ENCODE measurements around the gene DHRSX. TPM values are rescaled to one million over a fixed set of nuclear protein-coding genes. Genes with fewer than 3 reads are reported as not detected.

The DHRSX gene
- total and polyA plus RNA-seq, 2 donors (not counting 1 experiment from before 2014, with no cell fraction given), result 18.8 to 39.0 TPM

GRCh38 chrX:2373615-2374014, 127.2 kb downstream of the DHRSX start:
- H3K4me1 Mint-ChIP-seq, result peaks cover 3% of the 10 kb centered on the region
- no peaks in the 10 kb centered on the region for H3K27me3 ChIP-seq (replicated peaks in 1 of 4; ENCODE audit: control extremely low read depth in 1 of 4, control insufficient read depth in 3 of 4, insufficient read depth in 4 of 4, low read length in 3 of 4)
- H3K4me1 ChIP-seq (ENCODE audit: control insufficient read depth in 2 of 2, insufficient read depth in 2 of 2, low read length in 2 of 2), result peaks cover 0 to 6% of the 10 kb centered on the region in 2 donors
- POLR2A ChIA-PET, result no interaction called here
- H2AFZ ChIP-seq (ENCODE audit: insufficient read depth, low read depth, low read length, poor library complexity, severe bottlenecking), result no peak overlapping the region
- H3K4me2 ChIP-seq (replicated peaks; ENCODE audit: low read depth, low read length, poor library complexity, severe bottlenecking), result no peak overlapping the region
- TF ChIP-seq CTCF (IDR thresholded peaks at IDR 0.05) (no peak), EZH2 (IDR thresholded peaks at IDR 0.05; ENCODE audit: borderline replicate concordance, insufficient read depth, low read depth, low read length, poor library complexity, severe bottlenecking) (no peak)
- no peak overlapping the region for H3K4me3 ChIP-seq (ENCODE audit: control extremely low read depth in 1 of 5, extremely low read depth in 1 of 5, insufficient read depth in 1 of 5, low read depth in 2 of 5, low read length in 4 of 5)
- no peaks in the 10 kb centered on the region for H3K27me3 Mint-ChIP-seq
- H3K9me3 ChIP-seq (ENCODE audit: control extremely low read depth in 1 of 3, control insufficient read depth in 2 of 3, insufficient read depth in 1 of 3, low read length in 2 of 3), result no peaks in the 10 kb centered on the region
- H3K27ac ChIP-seq (ENCODE audit: low read length in 2 of 2), result no peak overlapping the region
- no peaks in the 10 kb centered on the region for H3K9me3 Mint-ChIP-seq (ENCODE audit: insufficient read depth)
- no peak overlapping the region for H3K27ac Mint-ChIP-seq
- no peak overlapping the region for H3K9ac ChIP-seq (ENCODE audit: low read length)
- DNase-seq, result no peak
- peaks cover 3% of the 10 kb centered on the region for H3K79me2 ChIP-seq (ENCODE audit: control insufficient read depth, insufficient read depth, low read length)
- CTCF ChIA-PET, result no interaction called here
- 89% methylated on average over 6 of the region's 8 CpGs for WGBS (ENCODE audit: insufficient coverage)
- intact Hi-C loops (cut with micrococcal nuclease), result no loop called here
- H3K36me3 ChIP-seq (replicated peaks in 1 of 2; ENCODE audit: control extremely low read depth in 1 of 2, control insufficient read depth in 1 of 2, extremely low read depth in 1 of 2, insufficient read depth in 2 of 2, low read length in 1 of 2), result peaks cover 2 to 7% of the 10 kb centered on the region in 2 experiments
- ATAC-seq (ENCODE audit: low read depth), result no peak
- no peaks in the 10 kb centered on the region for H4K20me1 ChIP-seq (ENCODE audit: control insufficient read depth, insufficient read depth, low read length, poor library complexity, severe bottlenecking)
- no peak overlapping the region for H3K4me3 Mint-ChIP-seq

GRCh38 chrX:2371026-2371711, 129.6 kb downstream of the DHRSX start:
- TF ChIP-seq CTCF (IDR thresholded peaks at IDR 0.05), result no peak
- TF ChIP-seq EZH2 (IDR thresholded peaks at IDR 0.05; ENCODE audit: borderline replicate concordance, insufficient read depth, low read depth, low read length, poor library complexity, severe bottlenecking), result no peak
- Mint-ChIP-seq H3K27me3 (no peaks in the 10 kb centered on the region), H3K9me3 (ENCODE audit: insufficient read depth) (no peaks in the 10 kb centered on the region), H3K4me3 (no peak overlapping the region), H3K4me1 (peaks cover 3% of the 10 kb centered on the region), H3K27ac (peak overlapping the region; percentile 32)
- CTCF ChIA-PET, result no interaction called here
- H2AFZ ChIP-seq (ENCODE audit: insufficient read depth, low read depth, low read length, poor library complexity, severe bottlenecking), result no peak overlapping the region
- no peak overlapping the region for H3K27ac ChIP-seq (ENCODE audit: low read length in 2 of 2)
- peaks cover 3% of the 10 kb centered on the region for H3K79me2 ChIP-seq (ENCODE audit: control insufficient read depth, insufficient read depth, low read length)
- intact Hi-C loops (cut with micrococcal nuclease), result no loop called here
- ATAC-seq (ENCODE audit: low read depth) (no peak), DNase-seq (no peak)
- no peak overlapping the region for H3K9ac ChIP-seq (ENCODE audit: low read length)
- H3K27me3 ChIP-seq (replicated peaks in 1 of 4; ENCODE audit: control extremely low read depth in 1 of 4, control insufficient read depth in 3 of 4, insufficient read depth in 4 of 4, low read length in 3 of 4), result no peaks in the 10 kb centered on the region
- H3K4me1 ChIP-seq (ENCODE audit: control insufficient read depth in 2 of 2, insufficient read depth in 2 of 2, low read length in 2 of 2), result peaks cover 0 to 6% of the 10 kb centered on the region in 2 donors
- POLR2A ChIA-PET, result no interaction called here
- WGBS (ENCODE audit: insufficient coverage), result 93% methylated on average over 20 of the region's 20 CpGs
- no peak overlapping the region for H3K4me2 ChIP-seq (replicated peaks; ENCODE audit: low read depth, low read length, poor library complexity, severe bottlenecking)
- H4K20me1 ChIP-seq (ENCODE audit: control insufficient read depth, insufficient read depth, low read length, poor library complexity, severe bottlenecking), result no peaks in the 10 kb centered on the region
- H3K4me3 ChIP-seq (ENCODE audit: control extremely low read depth in 1 of 5, extremely low read depth in 1 of 5, insufficient read depth in 1 of 5, low read depth in 2 of 5, low read length in 4 of 5), result no peak overlapping the region
- no peaks in the 10 kb centered on the region for H3K9me3 ChIP-seq (ENCODE audit: control extremely low read depth in 1 of 3, control insufficient read depth in 2 of 3, insufficient read depth in 1 of 3, low read length in 2 of 3)
- peaks cover 2 to 7% of the 10 kb centered on the region in 2 experiments for H3K36me3 ChIP-seq (replicated peaks in 1 of 2; ENCODE audit: control extremely low read depth in 1 of 2, control insufficient read depth in 1 of 2, extremely low read depth in 1 of 2, insufficient read depth in 2 of 2, low read length in 1 of 2)
